Tibial nerve (tissue), 4 donors: Measurements from ENCODE around the gene MAP2. TPM values are rescaled to one million over a fixed set of nuclear protein-coding genes. Genes with fewer than 3 reads are reported as not detected.

Experiments
- DNase-seq, 2 donors: peaks; one replicate each; pipeline ENCODE4 v3.0.0-alpha.2; 2019; ENCODE audit warnings: low spot score in 2 of 2
- H3K27ac ChIP-seq, 4 donors: fragments of 200-600 bp; sonication (generic) in 3 of 4; one replicate each; pipeline ENCODE4 v1.5.1; 2017 to 2019; ENCODE audit warnings: mild to moderate bottlenecking in 1 of 4
- H3K27me3 ChIP-seq, 2 donors: fragments of 200-600 bp; sonication (generic) in 1 of 2; one replicate each; pipeline versions ENCODE4 v1.5.1 to v1.6.0; 2017 to 2019
- H3K36me3 ChIP-seq, 3 donors: fragments of 200-600 bp; sonication (generic); one replicate each; pipeline ENCODE4 v1.5.1; 2018 to 2019
- H3K4me1 ChIP-seq, 4 donors: fragments of 200-600 bp; sonication (generic) in 3 of 4; one replicate each; pipeline ENCODE4 v1.5.1; 2017 to 2019
- H3K4me3 ChIP-seq, 4 donors: fragments of 200-600 bp; sonication (generic) in 3 of 4; one replicate each; pipeline ENCODE4 v1.5.1; 2017 to 2019; ENCODE audit warnings: mild to moderate bottlenecking in 1 of 4, moderate library complexity in 1 of 4
- H3K9me3 ChIP-seq, 4 donors: fragments of 200-600 bp; sonication (generic) in 3 of 4; one replicate each; pipeline ENCODE4 v1.5.1; 2017 to 2019
- CTCF ChIP-seq, 5 experiments: fragments of 200-600 bp in 3 of 5; fragments of 450-650 bp in 2 of 5; sonication (generic) in 3 of 5; IDR thresholded peaks; one replicate each; pipeline ENCODE4 v1.5.1; 2016 to 2019; ENCODE audit warnings: antibody characterized with exemption in 5 of 5, mild to moderate bottlenecking in 3 of 5, moderate library complexity in 2 of 5
- EP300 ChIP-seq, 2 donors: sonication (generic); formaldehyde crosslinking; IDR thresholded peaks; one replicate each; pipeline ENCODE4 v1.6.1; 2017; ENCODE audit warnings: antibody characterized with exemption in 2 of 2, mild to moderate bottlenecking in 1 of 2
- POLR2A ChIP-seq, 2 donors: fragments of 450-650 bp; IDR thresholded peaks; one replicate each; pipeline ENCODE4 v1.6.1; 2017; ENCODE audit warnings: antibody characterized with exemption in 2 of 2, mild to moderate bottlenecking in 2 of 2, moderate library complexity in 2 of 2
- WGBS, 2 donors: methylation state at CpG; one replicate each; pipeline ENCODE4 v1.1.5; 2018; 5-methylcytosine and 5-hydroxymethylcytosine counted together
- total RNA-seq, 4 donors: library from RNA; depleted of rRNA; stranded (reverse); fragments of >200 nt; gene quantifications; one replicate each; pipeline ENCODE4 v1.1.0, GENCODE V29; 2016

Gene MAP2, protein sequence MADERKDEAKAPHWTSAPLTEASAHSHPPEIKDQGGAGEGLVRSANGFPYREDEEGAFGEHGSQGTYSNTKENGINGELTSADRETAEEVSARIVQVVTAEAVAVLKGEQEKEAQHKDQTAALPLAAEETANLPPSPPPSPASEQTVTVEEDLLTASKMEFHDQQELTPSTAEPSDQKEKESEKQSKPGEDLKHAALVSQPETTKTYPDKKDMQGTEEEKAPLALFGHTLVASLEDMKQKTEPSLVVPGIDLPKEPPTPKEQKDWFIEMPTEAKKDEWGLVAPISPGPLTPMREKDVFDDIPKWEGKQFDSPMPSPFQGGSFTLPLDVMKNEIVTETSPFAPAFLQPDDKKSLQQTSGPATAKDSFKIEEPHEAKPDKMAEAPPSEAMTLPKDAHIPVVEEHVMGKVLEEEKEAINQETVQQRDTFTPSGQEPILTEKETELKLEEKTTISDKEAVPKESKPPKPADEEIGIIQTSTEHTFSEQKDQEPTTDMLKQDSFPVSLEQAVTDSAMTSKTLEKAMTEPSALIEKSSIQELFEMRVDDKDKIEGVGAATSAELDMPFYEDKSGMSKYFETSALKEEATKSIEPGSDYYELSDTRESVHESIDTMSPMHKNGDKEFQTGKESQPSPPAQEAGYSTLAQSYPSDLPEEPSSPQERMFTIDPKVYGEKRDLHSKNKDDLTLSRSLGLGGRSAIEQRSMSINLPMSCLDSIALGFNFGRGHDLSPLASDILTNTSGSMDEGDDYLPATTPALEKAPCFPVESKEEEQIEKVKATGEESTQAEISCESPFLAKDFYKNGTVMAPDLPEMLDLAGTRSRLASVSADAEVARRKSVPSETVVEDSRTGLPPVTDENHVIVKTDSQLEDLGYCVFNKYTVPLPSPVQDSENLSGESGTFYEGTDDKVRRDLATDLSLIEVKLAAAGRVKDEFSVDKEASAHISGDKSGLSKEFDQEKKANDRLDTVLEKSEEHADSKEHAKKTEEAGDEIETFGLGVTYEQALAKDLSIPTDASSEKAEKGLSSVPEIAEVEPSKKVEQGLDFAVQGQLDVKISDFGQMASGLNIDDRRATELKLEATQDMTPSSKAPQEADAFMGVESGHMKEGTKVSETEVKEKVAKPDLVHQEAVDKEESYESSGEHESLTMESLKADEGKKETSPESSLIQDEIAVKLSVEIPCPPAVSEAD (N-terminal part only)
- total RNA-seq: 10 to 100 TPM; 14.7 to 31.7 (median 21.3) TPM

DNA sequence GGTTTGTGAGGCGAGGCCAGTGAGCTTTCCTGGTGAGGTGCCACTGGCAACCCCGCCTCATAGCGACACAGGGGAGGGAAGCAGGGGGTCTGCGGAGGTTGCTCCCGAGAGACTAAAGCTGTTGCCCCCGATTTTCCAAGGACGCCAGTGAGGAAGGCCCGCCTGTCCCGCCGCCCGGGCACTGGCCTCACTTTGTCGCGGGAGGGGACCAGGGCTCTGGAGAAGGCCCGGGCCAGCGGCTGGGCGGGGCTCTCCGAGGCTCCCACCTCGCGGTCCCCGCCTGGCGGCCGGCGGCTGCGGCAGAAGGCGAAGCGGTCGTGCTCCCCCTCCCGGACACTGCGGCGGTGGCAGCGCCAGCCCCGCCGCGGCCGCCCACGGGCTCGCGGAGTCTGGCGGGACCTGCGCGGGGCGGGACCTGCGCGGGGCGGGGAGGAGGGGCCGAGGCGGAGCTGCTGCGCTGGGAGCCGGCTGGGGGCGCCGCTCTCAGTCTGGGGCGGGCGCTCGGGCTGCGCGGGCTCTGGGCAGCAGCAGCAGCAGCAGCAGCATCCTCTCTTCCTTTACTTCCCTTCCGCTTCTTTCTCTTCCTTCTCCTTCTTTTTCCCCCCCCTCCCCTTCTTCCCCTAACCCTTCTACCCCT lies at the start of gene MAP2:
TSS of gene MAP2 (plus strand) at position 486 of the 637 bp plus-strand sequence. CDS start 229,124 bp downstream, outside the sequence.
- TF ChIP-seq EP300 (IDR thresholded peaks at IDR 0.05) (peak in 1 of 2 donors; percentile 35), POLR2A (IDR thresholded peaks at IDR 0.05) (peak in 1 of 2 donors; percentile 50), CTCF (IDR thresholded peaks at IDR 0.05) (peak; percentile 75 to 98 (median 98))
- DNase-seq: peak; percentile 37 to 54
- no peaks in the 10 kb centered on the region for H3K27me3 ChIP-seq
- H3K4me1 ChIP-seq: peaks cover 0 to 39% (median 3%) of the 10 kb centered on the region in 4 donors
- H3K36me3 ChIP-seq: no peaks in the 10 kb centered on the region
- H3K27ac ChIP-seq: peak within 1 kb of the TSS; percentile 15 to 80 (median 52)
- 4 to 8% methylated on average over 21 to 38 of the region's 57 CpGs for WGBS, 2 donors
- peak within 1 kb of the TSS; percentile 38 to 85 (median 73) for H3K4me3 ChIP-seq
- H3K9me3 ChIP-seq: no peaks in the 10 kb centered on the region

DNA sequence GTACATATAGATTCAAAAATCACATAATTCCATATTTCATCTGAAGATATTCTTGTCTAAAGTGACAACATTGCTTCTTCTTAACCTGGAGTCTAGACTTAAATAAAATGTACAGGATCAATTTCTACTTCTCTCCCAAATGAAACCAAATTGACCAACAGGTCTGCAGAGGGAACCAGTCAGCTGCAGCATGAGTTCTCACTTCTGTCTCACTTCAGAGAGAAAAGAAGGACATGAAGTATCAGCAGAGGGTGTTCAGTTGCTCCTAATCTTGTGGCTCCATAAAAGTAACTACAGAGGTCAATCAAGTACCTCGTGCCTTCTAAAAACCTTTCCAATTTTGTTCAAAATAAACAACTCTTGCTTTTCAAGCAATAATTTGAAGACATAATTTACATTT lies 47.2 kb upstream of the MAP2 start:
- H3K9me3 ChIP-seq: peaks cover 0 to 42% (median 6%) of the 10 kb centered on the region in 4 donors
- no peak for DNase-seq
- no peaks in the 10 kb centered on the region for H3K36me3 ChIP-seq
- H3K27ac ChIP-seq: no peak overlapping the region
- H3K4me1 ChIP-seq: no peaks in the 10 kb centered on the region
- H3K4me3 ChIP-seq: no peak overlapping the region
- WGBS, 2 donors: 67 to 90% methylated on average over 1 of the region's 1 CpG
- TF ChIP-seq EP300 (IDR thresholded peaks at IDR 0.05): no peak
- no peaks in the 10 kb centered on the region for H3K27me3 ChIP-seq

DNA sequence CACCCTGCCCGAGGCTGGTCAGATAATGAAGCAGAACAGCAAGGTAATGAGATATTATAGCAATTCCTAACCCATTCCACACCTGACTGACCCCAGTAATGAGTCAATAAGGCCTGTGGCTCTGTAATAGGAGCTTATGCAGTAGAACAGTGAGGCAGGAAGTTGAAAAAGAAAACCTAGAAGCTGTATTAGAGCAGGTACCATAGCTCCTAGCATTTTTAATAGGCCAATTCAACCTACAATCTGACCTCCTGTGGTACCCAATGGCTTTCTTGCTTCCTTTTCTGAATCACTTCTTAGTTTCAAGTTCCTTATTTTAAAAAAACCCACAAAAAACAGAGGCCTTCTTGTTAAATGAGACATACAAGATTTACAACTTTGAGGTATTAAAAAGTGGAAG lies 43.6 kb upstream of the MAP2 start:
- TF ChIP-seq CTCF (IDR thresholded peaks at IDR 0.05) (no peak), POLR2A (IDR thresholded peaks at IDR 0.05) (no peak), EP300 (IDR thresholded peaks at IDR 0.05) (no peak)
- Histone ChIP-seq H3K27ac (no peak overlapping the region), H3K36me3 (no peaks in the 10 kb centered on the region), H3K4me1 (no peaks in the 10 kb centered on the region), H3K9me3 (peaks cover 0 to 23% (median 6%) of the 10 kb centered on the region in 4 donors), H3K27me3 (no peaks in the 10 kb centered on the region), H3K4me3 (no peak overlapping the region)
- no peak for DNase-seq
- WGBS, 2 donors: 66 to 67% methylated on average over 1 of the region's 1 CpG

DNA sequence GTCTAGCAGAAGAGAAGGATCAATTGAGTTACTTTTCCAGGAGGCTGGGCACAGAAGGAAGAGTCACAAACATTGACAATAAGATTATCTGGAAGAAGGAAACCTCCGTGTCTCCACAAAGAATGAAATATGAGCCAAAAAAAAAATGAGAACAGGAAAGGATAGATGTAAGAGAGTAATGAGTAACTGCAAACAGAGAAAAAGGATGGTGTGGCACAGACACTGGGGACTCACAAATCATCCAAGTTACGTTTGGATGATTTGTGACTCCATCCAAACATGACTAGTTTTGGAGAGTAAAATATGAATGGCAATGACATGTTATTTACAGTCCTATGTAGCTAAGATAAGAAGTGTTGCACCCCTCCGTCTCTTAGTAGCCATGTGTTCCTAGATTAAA lies 42.8 kb upstream of the MAP2 start:
- no peaks in the 10 kb centered on the region for H3K36me3 ChIP-seq
- no peaks in the 10 kb centered on the region for H3K27me3 ChIP-seq
- H3K4me3 ChIP-seq: no peak overlapping the region
- no peak overlapping the region for H3K27ac ChIP-seq
- no peaks in the 10 kb centered on the region for H3K4me1 ChIP-seq
- peaks cover 0 to 15% (median 4%) of the 10 kb centered on the region in 4 donors for H3K9me3 ChIP-seq
- no peak for DNase-seq
- no peak for TF ChIP-seq CTCF (IDR thresholded peaks at IDR 0.05)
- WGBS, 2 donors: 54 to 65% methylated on average over 3 of the region's 3 CpGs

DNA sequence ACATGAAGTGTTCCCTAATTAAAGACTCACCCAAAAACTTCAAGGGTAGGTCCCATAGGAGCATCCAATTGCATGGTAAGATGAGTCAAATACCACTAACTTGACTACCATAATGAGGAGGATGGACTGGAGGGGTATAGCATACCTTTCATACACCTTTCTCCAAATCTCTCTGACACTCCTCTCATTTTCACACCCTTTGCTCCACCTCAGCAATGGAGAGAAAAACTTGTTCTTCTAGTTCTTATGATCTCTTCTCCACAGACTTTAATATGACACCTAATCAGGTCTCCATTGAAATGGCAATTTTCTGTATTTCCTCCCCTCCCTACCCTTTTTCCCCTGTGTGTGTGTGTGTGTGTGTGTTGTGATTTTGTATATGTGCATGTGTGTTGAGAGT lies 41.1 kb upstream of the MAP2 start:
- H3K4me3 ChIP-seq: no peak overlapping the region
- H3K4me1 ChIP-seq: no peaks in the 10 kb centered on the region

More for the DNA sequence above, 41.1 kb upstream of the MAP2 start:
- no peak for DNase-seq
- no peak for TF ChIP-seq EP300 (IDR thresholded peaks at IDR 0.05)
- no peak for TF ChIP-seq CTCF (IDR thresholded peaks at IDR 0.05)
- TF ChIP-seq POLR2A (IDR thresholded peaks at IDR 0.05): no peak
- H3K36me3 ChIP-seq: no peaks in the 10 kb centered on the region
- H3K27ac ChIP-seq: no peak overlapping the region
- H3K9me3 ChIP-seq: no peaks in the 10 kb centered on the region
- no peaks in the 10 kb centered on the region for H3K27me3 ChIP-seq
